Stimulated activated CD8-positive, alpha-beta memory T cell treated with anti-CD3 and anti-CD28 coated beads, Interleukin-15, amount 100 ng/mL, for 1 hour (primary cell): ENCODE measurements around the gene MUC5B.

ENCODE experiments used
- DNase-seq: peaks from one replicate; pipeline ENCODE4 v3.0.0-alpha.2; 2020; ENCODE audit warnings: low read depth

MUC5B gene

GRCh38 chr11:1285316-1285744 is 62.5 kb downstream of the MUC5B start:
- no peak for DNase-seq

- no peak for DNase-seq
These were observed 63.0 kb downstream of the MUC5B start for GRCh38 chr11:1285876-1286275.

GRCh38 chr11:1287928-1288327 is 65.1 kb downstream of the MUC5B start:
- DNase-seq: no peak

- DNase-seq: no peak
These were observed 65.7 kb downstream of the MUC5B start for GRCh38 chr11:1288426-1289151.

GRCh38 chr11:1289211-1289935 is 66.5 kb downstream of the MUC5B start:
- DNase-seq: no peak

- no peak for DNase-seq
These were observed 67.5 kb downstream of the MUC5B start for GRCh38 chr11:1290052-1291040.

GRCh38 chr11:1291295-1292017 is 68.6 kb downstream of the MUC5B start:
- no peak for DNase-seq

GRCh38 chr11:1292018-1292643 is 69.3 kb downstream of the MUC5B start:
- no peak for DNase-seq

- no peak for DNase-seq
These were observed 70.1 kb downstream of the MUC5B start for GRCh38 chr11:1292644-1293618.

GRCh38 chr11:1293619-1294015 is 70.8 kb downstream of the MUC5B start:
- no peak for DNase-seq

- DNase-seq: no peak
These were observed 72.2 kb downstream of the MUC5B start for GRCh38 chr11:1295086-1295485.

GRCh38 chr11:1295591-1295990 is 72.7 kb downstream of the MUC5B start:
- no peak for DNase-seq

- DNase-seq: no peak
These were observed 73.4 kb downstream of the MUC5B start for GRCh38 chr11:1296287-1296686.

- no peak for DNase-seq
These were observed 74.2 kb downstream of the MUC5B start for GRCh38 chr11:1297011-1297575.

GRCh38 chr11:1297576-1298473 is 75.0 kb downstream of the MUC5B start:
- DNase-seq: no peak

- no peak for DNase-seq
These were observed 76.0 kb downstream of the MUC5B start for GRCh38 chr11:1298695-1299492.

- DNase-seq: no peak
These were observed 76.8 kb downstream of the MUC5B start for GRCh38 chr11:1299621-1300020.

- DNase-seq: no peak
These were observed 77.3 kb downstream of the MUC5B start for GRCh38 chr11:1300121-1300520.
